IgD-negative memory B cell (primary cell): ENCODE measurements around the gene ZNF730. TPM values are rescaled to one million over a fixed set of nuclear protein-coding genes. Genes with fewer than 3 reads are reported as not detected.
"Not testable (repeated sequence)": the region's sequence is repeated elsewhere in the genome, so short reads cannot be mapped to it uniquely, and the experiment has no call there.

Experiments
- H3K27ac Mint-ChIP-seq, 3 donors: one replicate each; pipeline ENCODE4 v1.8.0; 2020 to 2022; ENCODE audit warnings: mild to moderate bottlenecking in 3 of 3, mixed read lengths in 3 of 3, moderate library complexity in 1 of 3
- H3K27me3 Mint-ChIP-seq: one replicate; pipeline ENCODE4 v1.8.0; 2021; ENCODE audit warnings: mixed read lengths
- H3K36me3 Mint-ChIP-seq: one replicate; pipeline ENCODE4 v1.8.0; 2020; ENCODE audit warnings: mild to moderate bottlenecking, mixed read lengths
- H3K4me1 Mint-ChIP-seq, 3 donors: one replicate each; pipeline ENCODE4 v1.8.0; 2020 to 2022; ENCODE audit warnings: mixed read lengths in 3 of 3, mild to moderate bottlenecking in 1 of 3
- H3K4me3 Mint-ChIP-seq, 4 donors: one replicate each; pipeline ENCODE4 v1.8.0; 2020 to 2022; ENCODE audit warnings: mild to moderate bottlenecking in 4 of 4, mixed read lengths in 4 of 4, moderate library complexity in 3 of 4
- H3K9me3 Mint-ChIP-seq, 3 donors: one replicate each; pipeline ENCODE4 v1.8.0; 2020 to 2021; ENCODE audit warnings: mixed read lengths in 3 of 3, mild to moderate bottlenecking in 1 of 3
- polyA plus RNA-seq: library from polyadenylated mRNA; unstranded; fragments of 300-500 nt; fragmentation: Illumina TruSeq; gene quantifications from one replicate; pipeline ENCODE4 v1.2.3, GENCODE V29; 2021

Gene ZNF730
- polyA plus RNA-seq, 1 donor from 2014 or later = 0.83 TPM

GRCh38 chr19:23160766-23161165, 43.9 kb downstream of the ZNF730 start:
- no peak overlapping the region for H3K4me3 Mint-ChIP-seq
- no peaks in the 10 kb centered on the region for H3K36me3 Mint-ChIP-seq
- no peak overlapping the region for H3K27ac Mint-ChIP-seq
- no peaks in the 10 kb centered on the region for H3K4me1 Mint-ChIP-seq
- H3K27me3 Mint-ChIP-seq = no peaks in the 10 kb centered on the region
- H3K9me3 Mint-ChIP-seq = peaks cover 3 to 21% (median 6%) of the 10 kb centered on the region in 3 donors

GRCh38 chr19:23168286-23168685, 51.5 kb downstream of the ZNF730 start:
- H3K9me3 Mint-ChIP-seq, H3K4me1 Mint-ChIP-seq, H3K36me3 Mint-ChIP-seq, H3K27me3 Mint-ChIP-seq, H3K27ac Mint-ChIP-seq: not testable (repeated sequence)
- peak overlapping the region in 1 of 4 donors; percentile 75 for H3K4me3 Mint-ChIP-seq

- no peak overlapping the region for H3K27ac Mint-ChIP-seq
- H3K4me1 Mint-ChIP-seq = no peaks in the 10 kb centered on the region
These were observed 66.4 kb downstream of the ZNF730 start for GRCh38 chr19:23183251-23183650.

GRCh38 chr19:23190341-23190740, 73.5 kb downstream of the ZNF730 start:
- Mint-ChIP-seq H3K27ac (no peak overlapping the region), H3K36me3 (no peaks in the 10 kb centered on the region), H3K4me3 (no peak overlapping the region), H3K9me3 (peaks cover 2 to 8% (median 8%) of the 10 kb centered on the region in 3 donors), H3K4me1 (no peaks in the 10 kb centered on the region), H3K27me3 (no peaks in the 10 kb centered on the region)

More at GRCh38 chr19:23183251-23183650, 66.4 kb downstream of the ZNF730 start:
- H3K27me3 Mint-ChIP-seq = no peaks in the 10 kb centered on the region
- H3K4me3 Mint-ChIP-seq = no peak overlapping the region
- H3K36me3 Mint-ChIP-seq = no peaks in the 10 kb centered on the region
- H3K9me3 Mint-ChIP-seq = peaks cover 0 to 9% (median 9%) of the 10 kb centered on the region in 3 donors

Other genes with a start within 250 kb of the ZNF730 start
- not detected for gene ZNF728, start 113.8 kb upstream of the ZNF730 start, polyA plus RNA-seq
- 1.8 TPM for gene ZNF724, start 133.4 kb downstream of the ZNF730 start, polyA plus RNA-seq